ENCODE results near the gene STIMATE. TPM values are rescaled to one million over a fixed set of nuclear protein-coding genes. Genes with fewer than 3 reads are reported as not detected.

The STIMATE gene
- total and polyA plus RNA-seq, 10 of the 15 experiments (the other 5 are each of a cell fraction or from before 2014, with no cell fraction given): 0.24 to 24.1 (median 15.4) TPM

DNA sequence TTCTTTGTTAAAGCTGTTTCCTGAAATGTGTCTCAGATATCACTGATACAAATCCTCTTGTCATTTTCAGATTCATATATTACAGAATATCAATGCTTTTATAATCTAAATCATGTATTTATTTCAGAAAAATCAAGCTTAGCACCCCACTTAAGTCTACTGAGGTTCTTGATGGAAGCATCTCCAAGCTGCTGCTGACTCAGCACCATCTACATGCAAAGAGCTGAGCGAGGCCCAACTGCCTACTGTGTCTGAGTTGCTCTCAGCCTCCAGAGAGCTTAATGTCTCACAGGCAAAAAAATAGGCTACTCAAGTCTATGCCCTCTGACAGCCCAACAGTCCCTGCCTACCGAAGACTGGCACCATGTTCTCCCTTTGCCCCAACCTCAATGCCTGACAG, 29.2 kb upstream of the STIMATE start:
- ChIA-PET RAD21 (ENCODE audit: unreplicated experiment) (interaction anchor here (1.2 kb wide), 1 partner anchor 119 kb away, joined by 3 read pairs; the partner anchor contains the start of gene SFMBT1), SMC1A (ENCODE audit: uncharacterized antibody, unreplicated experiment) (interaction anchor here (0.6 to 1.6 kb wide), 10 partner anchors 8 to 209 kb away, joined by 3 to 4 read pairs (median 3); no protein-coding TSS in a partner anchor), CTCF (interaction anchor here (1.0 to 5.3 kb wide), 5 partner anchors 11 to 61 kb away, joined by 3 to 28 read pairs (median 3); no protein-coding TSS in a partner anchor), POLR2A (no interaction called here)
- DNase-seq (ENCODE audit: low read depth, low spot score) (no peak), FAIRE-seq (no peak), ATAC-seq (no peak)
- BruUV-seq (replicated peaks): no TSS peak
- TF ChIP-seq TAF1 (IDR thresholded peaks at IDR 0.05; ENCODE audit: borderline replicate concordance, low read depth, low read length): no peak
- no peak for TF ChIP-seq RAD21 (IDR thresholded peaks at IDR 0.05; ENCODE audit: insufficient read depth, low read depth, low read length)
- no peak for TF ChIP-seq NBN (IDR thresholded peaks at IDR 0.05)
- TF ChIP-seq ZNF384 (IDR thresholded peaks at IDR 0.05; ENCODE audit: borderline replicate concordance, low read depth, low read length): no peak
- TF ChIP-seq HCFC1 (IDR thresholded peaks at IDR 0.05; ENCODE audit: low read length): no peak
- TF ChIP-seq, protein P1, sequence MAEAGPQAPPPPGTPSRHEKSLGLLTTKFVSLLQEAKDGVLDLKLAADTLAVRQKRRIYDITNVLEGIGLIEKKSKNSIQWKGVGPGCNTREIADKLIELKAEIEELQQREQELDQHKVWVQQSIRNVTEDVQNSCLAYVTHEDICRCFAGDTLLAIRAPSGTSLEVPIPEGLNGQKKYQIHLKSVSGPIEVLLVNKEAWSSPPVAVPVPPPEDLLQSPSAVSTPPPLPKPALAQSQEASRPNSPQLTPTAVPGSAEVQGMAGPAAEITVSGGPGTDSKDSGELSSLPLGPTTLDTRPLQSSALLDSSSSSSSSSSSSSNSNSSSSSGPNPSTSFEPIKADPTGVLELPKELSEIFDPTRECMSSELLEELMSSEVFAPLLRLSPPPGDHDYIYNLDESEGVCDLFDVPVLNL (IDR thresholded peaks at IDR 0.05; ENCODE audit: low read depth, low read length): no peak
- no peak for TF ChIP-seq NFXL1 (IDR thresholded peaks at IDR 0.05; ENCODE audit: borderline replicate concordance)
- TF ChIP-seq HDAC2 (IDR thresholded peaks at IDR 0.05): no peak
- 100% methylated on average over 2 of the region's 2 CpGs for WGBS (ENCODE audit: insufficient coverage, insufficient replicate concordance, low lambda C conversion rate, missing lambda C conversion rate)
- peaks cover 0 to 1% of the 10 kb centered on the region in 2 experiments; a peak in 3 of 4 replicates for H3K36me3 ChIP-seq (ENCODE audit: control insufficient read depth in 2 of 2, insufficient read depth in 2 of 2, low read length in 1 of 2)
- H3K4me2 ChIP-seq (ENCODE audit: control insufficient read depth, insufficient read depth): no peak overlapping the region
- no peaks in the 10 kb centered on the region for H3K4me1 ChIP-seq (ENCODE audit: control insufficient read depth, insufficient read depth, low read length)
- no peak overlapping the region for H3K9ac ChIP-seq (ENCODE audit: control insufficient read depth, insufficient read depth, low read length)
- no peak overlapping the region for H2AFZ ChIP-seq (ENCODE audit: control insufficient read depth, low read depth, low read length)
- in situ Hi-C loops (cut with MboI): no loop called here
- no peak overlapping the region for H3K4me3 ChIP-seq
- no peaks in the 10 kb centered on the region for H4K20me1 ChIP-seq (ENCODE audit: control insufficient read depth, insufficient read depth)
- H3K79me2 ChIP-seq (ENCODE audit: control insufficient read depth, insufficient read depth, low read length): no peaks in the 10 kb centered on the region
- intact Hi-C loops (cut with micrococcal nuclease; ENCODE audit: unreplicated experiment): no loop called here
- no peaks in the 10 kb centered on the region for H3K9me3 ChIP-seq (replicated peaks; ENCODE audit: control insufficient read depth, insufficient read depth, low read length)
- no peaks in the 10 kb centered on the region for H3K27me3 ChIP-seq (replicated peaks in 1 of 2; ENCODE audit: control insufficient read depth in 2 of 2, insufficient read depth in 2 of 2, low read length in 1 of 2)
- no peak overlapping the region for H3K27ac ChIP-seq (ENCODE audit: control insufficient read depth, insufficient read depth)

Data from GM12878 (cell line).